ENCODE measurements around the gene SLC7A6OS.
A peak's percentile ranks its signal among the peaks of the same experiment; 100 is the strongest.

SLC7A6OS gene

DNA sequence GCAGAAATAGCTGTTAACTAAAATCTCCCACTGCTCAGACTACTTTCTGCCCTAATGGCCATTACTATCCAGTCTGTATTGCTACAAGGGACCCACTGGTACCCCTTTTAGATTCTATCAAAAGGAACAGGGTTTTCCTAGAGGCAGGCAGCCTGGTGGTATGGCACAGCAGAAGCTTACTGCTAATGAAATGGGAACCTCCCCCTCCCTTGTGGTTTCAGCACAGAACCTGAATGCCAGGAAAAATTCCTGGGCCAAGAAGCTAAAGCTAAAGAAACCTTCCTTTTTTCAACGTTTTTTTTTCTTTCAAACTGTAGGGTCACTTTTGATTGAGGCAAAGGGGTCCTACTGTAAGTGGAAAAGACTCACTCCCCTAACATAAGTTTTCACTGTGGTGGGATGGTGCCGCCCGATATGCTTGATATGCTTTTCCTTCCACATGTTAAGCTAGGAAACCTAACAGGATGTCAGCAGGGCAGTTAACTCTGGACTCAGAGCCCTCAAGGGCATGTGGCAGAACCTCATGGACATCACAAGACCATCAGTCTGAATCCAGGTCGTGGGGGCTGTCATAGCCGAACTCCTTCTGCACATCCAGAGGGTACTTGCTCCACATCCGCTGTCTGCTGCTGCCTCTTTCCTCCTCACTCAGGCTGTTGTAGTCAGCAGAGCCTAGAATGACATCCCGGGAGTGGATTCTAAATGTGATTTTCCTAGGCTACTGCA, 9.8 kb downstream of the SLC7A6OS start:
- H3K4me3 ChIP-seq (ENCODE audit: control insufficient read depth, low read depth, low read length) = no peak overlapping the region
- no peak for DNase-seq (ENCODE audit: low read depth)
- TF ChIP-seq, protein P1, sequence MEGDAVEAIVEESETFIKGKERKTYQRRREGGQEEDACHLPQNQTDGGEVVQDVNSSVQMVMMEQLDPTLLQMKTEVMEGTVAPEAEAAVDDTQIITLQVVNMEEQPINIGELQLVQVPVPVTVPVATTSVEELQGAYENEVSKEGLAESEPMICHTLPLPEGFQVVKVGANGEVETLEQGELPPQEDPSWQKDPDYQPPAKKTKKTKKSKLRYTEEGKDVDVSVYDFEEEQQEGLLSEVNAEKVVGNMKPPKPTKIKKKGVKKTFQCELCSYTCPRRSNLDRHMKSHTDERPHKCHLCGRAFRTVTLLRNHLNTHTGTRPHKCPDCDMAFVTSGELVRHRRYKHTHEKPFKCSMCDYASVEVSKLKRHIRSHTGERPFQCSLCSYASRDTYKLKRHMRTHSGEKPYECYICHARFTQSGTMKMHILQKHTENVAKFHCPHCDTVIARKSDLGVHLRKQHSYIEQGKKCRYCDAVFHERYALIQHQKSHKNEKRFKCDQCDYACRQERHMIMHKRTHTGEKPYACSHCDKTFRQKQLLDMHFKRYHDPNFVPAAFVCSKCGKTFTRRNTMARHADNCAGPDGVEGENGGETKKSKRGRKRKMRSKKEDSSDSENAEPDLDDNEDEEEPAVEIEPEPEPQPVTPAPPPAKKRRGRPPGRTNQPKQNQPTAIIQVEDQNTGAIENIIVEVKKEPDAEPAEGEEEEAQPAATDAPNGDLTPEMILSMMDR (conservative IDR thresholded peaks at IDR 0.05; ENCODE audit: control insufficient read depth, insufficient read depth, low read depth, low read length) = no peak

DNA sequence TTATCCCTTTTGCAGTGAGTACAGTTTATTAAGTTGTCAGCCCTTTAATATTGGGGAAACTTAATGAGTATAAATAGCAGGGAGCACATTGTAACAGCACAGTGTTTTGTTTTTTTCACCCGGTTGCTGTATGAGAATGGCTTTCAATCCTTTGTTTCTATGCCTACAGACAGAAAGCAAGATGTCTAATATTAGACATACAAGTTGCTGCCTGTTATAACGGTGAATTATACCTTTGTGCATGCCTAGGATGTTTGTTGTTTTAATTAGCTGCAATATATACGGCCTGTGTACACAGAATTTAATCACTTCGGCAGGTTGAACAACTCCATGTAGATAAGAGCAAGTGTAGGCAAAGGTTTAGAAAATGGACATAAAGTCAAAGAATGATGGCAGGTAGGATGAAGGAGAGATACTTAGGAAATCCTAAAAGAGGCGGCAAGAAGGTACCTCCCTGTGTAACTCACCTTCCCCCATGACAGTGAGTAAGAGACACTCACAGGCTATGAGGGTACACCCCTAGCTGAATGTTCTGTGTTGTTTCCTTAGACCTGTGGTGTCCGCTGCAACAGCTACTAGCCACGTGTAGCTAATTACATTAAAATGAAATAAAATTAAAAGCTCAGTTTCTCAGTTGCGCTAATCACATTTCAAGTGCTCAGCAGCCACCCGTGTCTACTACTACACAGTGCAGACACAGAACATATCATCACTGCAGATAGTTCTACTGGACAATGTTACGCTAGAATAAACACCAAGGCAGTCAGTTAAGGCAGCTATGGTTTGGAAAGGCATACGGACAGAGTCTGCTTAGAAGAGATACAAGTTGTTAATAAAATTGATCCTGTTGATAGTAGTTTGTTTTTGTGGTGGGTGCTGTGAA, 10.9 kb downstream of the SLC7A6OS start:
- no peak overlapping the region for H3K4me3 ChIP-seq (ENCODE audit: control insufficient read depth, low read depth, low read length)
- no peak for DNase-seq (ENCODE audit: low read depth)
- TF ChIP-seq, protein P1 (conservative IDR thresholded peaks at IDR 0.05; ENCODE audit: control insufficient read depth, insufficient read depth, low read depth, low read length) = no peak

DNA sequence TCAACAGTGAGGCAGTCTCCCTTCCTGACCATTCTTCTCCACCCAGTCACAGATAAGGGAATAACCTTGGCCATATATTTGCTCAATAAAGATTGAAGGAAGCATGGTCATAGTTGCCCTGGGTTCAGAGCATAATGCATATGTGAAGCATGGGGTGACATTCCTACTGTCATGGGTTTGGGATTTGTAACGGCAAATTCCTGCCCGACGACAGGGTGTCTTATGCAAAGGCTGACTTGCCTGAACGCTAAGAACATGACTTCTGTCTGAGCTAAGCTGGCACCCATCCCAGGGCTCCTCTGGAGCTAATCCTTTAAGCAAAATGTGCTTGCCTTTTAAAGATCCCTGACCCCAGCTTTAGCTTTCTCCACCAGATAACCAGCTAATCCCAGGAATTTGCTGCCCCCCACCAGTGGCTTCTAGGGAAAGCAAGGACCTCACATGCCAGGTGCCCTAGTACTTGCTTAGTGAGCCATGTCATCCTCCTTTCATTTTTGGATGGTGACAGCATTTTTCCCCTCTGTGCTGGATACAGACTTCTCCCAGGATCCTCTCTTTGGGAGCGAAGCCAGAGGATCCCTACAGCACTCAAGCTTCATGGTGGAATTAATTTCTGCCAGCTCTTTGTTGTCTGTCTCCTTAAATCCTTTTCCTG, 11.7 kb downstream of the SLC7A6OS start:
- TF ChIP-seq, protein P1 (conservative IDR thresholded peaks at IDR 0.05; ENCODE audit: control insufficient read depth, insufficient read depth, low read depth, low read length) = no peak
- peak; percentile 73 for DNase-seq (ENCODE audit: low read depth)
- no peak overlapping the region for H3K4me3 ChIP-seq (ENCODE audit: control insufficient read depth, low read depth, low read length)

DNA sequence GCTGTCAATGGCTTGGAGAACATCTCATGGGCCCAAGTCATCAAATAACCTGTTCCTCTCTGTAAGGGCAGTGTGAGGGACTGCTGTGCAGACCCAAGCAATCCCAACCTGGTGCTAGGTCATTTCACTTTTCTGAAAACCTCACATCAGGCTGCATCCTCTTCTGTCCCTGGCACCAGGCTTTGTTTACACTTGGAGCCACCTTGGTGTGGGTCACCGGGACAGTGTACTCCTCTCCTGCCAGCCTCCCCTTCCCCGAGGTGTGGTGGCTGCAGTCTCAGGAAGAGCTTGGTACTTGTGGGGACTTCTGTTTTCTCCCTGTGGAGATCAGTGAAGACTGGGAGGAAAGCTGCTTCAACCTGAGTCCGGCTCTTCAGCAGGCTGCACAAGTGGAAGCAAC, 12.4 kb downstream of the SLC7A6OS start:
- H3K4me3 ChIP-seq (ENCODE audit: control insufficient read depth, low read depth, low read length) = no peak overlapping the region
- DNase-seq (ENCODE audit: low read depth) = no peak

DNA sequence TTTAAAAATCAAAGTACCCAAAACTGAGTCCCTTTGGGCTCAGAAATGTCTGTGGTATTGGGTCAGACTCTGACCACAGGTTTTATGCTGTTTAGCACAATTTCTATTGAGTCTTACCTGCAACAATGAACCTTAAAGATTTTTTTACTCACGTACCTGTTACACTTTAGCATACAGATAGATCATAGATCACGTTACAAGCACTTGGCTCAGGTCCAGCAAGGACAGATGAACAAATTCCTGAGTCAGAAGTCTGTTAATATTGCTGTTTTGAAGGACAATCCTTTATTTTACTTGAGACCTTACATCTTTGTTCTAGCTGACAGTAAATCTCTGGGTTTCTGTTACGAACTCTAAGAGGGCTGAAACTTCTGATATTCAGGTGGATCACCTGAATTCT, 12.8 kb downstream of the SLC7A6OS start:
- DNase-seq (ENCODE audit: low read depth) = peak; percentile 30
- no peak overlapping the region for H3K4me3 ChIP-seq (ENCODE audit: control insufficient read depth, low read depth, low read length)
- TF ChIP-seq, protein P1 (conservative IDR thresholded peaks at IDR 0.05; ENCODE audit: control insufficient read depth, insufficient read depth, low read depth, low read length) = no peak

More for the DNA sequence above, 12.4 kb downstream of the SLC7A6OS start:
- TF ChIP-seq, protein P1 (conservative IDR thresholded peaks at IDR 0.05; ENCODE audit: control insufficient read depth, insufficient read depth, low read depth, low read length) = no peak

DNA sequence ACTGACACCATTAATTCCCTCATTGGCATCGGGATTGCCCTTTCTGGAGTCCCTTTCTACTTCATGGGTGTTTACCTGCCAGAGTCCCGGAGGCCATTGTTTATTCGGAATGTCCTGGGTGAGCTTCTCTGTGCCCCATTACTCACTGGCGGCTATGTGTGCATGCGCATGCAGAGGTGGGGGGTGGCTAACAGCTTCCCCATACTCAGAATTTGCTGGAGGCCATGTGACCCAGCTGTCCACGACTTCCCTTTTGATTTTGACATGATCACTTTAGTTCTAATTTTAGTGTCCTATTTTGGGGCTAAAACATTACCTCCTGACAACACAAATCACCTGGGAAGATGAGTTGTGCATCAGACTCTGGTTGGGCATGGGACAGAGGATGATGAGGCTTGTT, 14.1 kb downstream of the SLC7A6OS start:
- H3K4me3 ChIP-seq (ENCODE audit: control insufficient read depth, low read depth, low read length) = no peak overlapping the region
- TF ChIP-seq, protein P1 (conservative IDR thresholded peaks at IDR 0.05; ENCODE audit: control insufficient read depth, insufficient read depth, low read depth, low read length) = no peak
- no peak for DNase-seq (ENCODE audit: low read depth)
